IMR-90 (cell line): ENCODE results near the gene TADA1. TPM values are rescaled to one million over a fixed set of nuclear protein-coding genes. Genes with fewer than 3 reads are reported as not detected.

Source experiments
- ATAC-seq: fragments of 200-7000 bp; cut with Tn5 transposase; 2 replicates; pipeline ENCODE4 v1.9.1; 2020; ENCODE audit warnings: low read depth, mild to moderate bottlenecking, moderate library complexity
- BruUV-seq: library from RNA; stranded (reverse); fragments of 400-500 nt; replicated peaks from 2 replicates; lab custom pipeline; 2021; lab: Mats Ljungman, UMichigan
- CTCF ChIA-PET: fragments of 300-600 bp; formaldehyde crosslinking; extraction: SDS; loops from one replicate; lab custom pipeline; 2021; ENCODE audit warnings: antibody characterized with exemption; lab: Yijun Ruan, JAX
- POLR2A ChIA-PET: fragments of 300-600 bp; sonication (Branson Sonifier 250); formaldehyde crosslinking; loops from one replicate; lab custom pipeline; 2022; ENCODE audit warnings: antibody characterized with exemption; ENCODE audit not compliant: unreplicated experiment; lab: Charles Lee
- DNase-seq: peaks from one replicate; pipeline ENCODE4 v3.0.0; 2013
- H2AFZ ChIP-seq: replicated peaks from 2 replicates; pipeline ENCODE3; 2013; ENCODE audit warnings: low read length, mild to moderate bottlenecking; ENCODE audit not compliant: poor library complexity
- H2AK5ac ChIP-seq: 2 replicates; pipeline ENCODE4 v1.6.1; 2013; ENCODE audit warnings: low read depth, low read length, inconsistent platforms
- H2AK9ac ChIP-seq: replicated peaks from 2 replicates; pipeline ENCODE3; 2013; ENCODE audit warnings: mild to moderate bottlenecking, low read depth, low read length, moderate library complexity; ENCODE audit not compliant: poor library complexity
- H2BK120ac ChIP-seq: 2 replicates; pipeline ENCODE4 v1.6.1; 2013; ENCODE audit warnings: low read depth, low read length, inconsistent platforms
- H2BK15ac ChIP-seq: 3 replicates; pipeline ENCODE4 v1.6.1; 2013; ENCODE audit warnings: low read depth, low read length, inconsistent platforms
- H2BK20ac ChIP-seq: 2 replicates; pipeline ENCODE4 v1.6.1; 2013; ENCODE audit warnings: low read depth, mild to moderate bottlenecking, inconsistent platforms, low read length, moderate library complexity
- H2BK5ac ChIP-seq: 2 replicates; pipeline ENCODE4 v1.6.1; 2013; ENCODE audit warnings: mild to moderate bottlenecking, low read depth, low read length, inconsistent platforms; ENCODE audit not compliant: poor library complexity, severe bottlenecking
- H3K14ac ChIP-seq: replicated peaks from 2 replicates; pipeline ENCODE4 v1.6.1; 2013; ENCODE audit warnings: low read depth, low read length, inconsistent platforms
- H3K18ac ChIP-seq: 2 replicates; pipeline ENCODE4 v1.6.1; 2013; ENCODE audit warnings: low read depth, low read length, control low read depth
- H3K23ac ChIP-seq: 2 replicates; pipeline ENCODE4 v1.6.1; 2013; ENCODE audit warnings: low read depth, low read length, inconsistent platforms
- H3K27ac ChIP-seq: 2 replicates; pipeline ENCODE4 v1.5.1; 2013; ENCODE audit warnings: mild to moderate bottlenecking, control low read depth, low read length; ENCODE audit not compliant: insufficient read depth
- H3K27me3 ChIP-seq: 2 replicates; pipeline ENCODE4 v1.6.1; 2013; ENCODE audit warnings: low read length; ENCODE audit not compliant: control insufficient read depth, insufficient read depth
- H3K36me3 ChIP-seq: 2 replicates; pipeline ENCODE4 v1.6.1; 2013; ENCODE audit warnings: low read length, mixed read lengths; ENCODE audit not compliant: control insufficient read depth, insufficient read depth
- H3K4ac ChIP-seq: 2 replicates; pipeline ENCODE4 v1.6.1; 2013; ENCODE audit warnings: low read depth, low read length, inconsistent platforms
- H3K4me1 ChIP-seq: 2 replicates; pipeline ENCODE4 v1.6.1; 2013; ENCODE audit warnings: low read length, mixed read lengths; ENCODE audit not compliant: control insufficient read depth, insufficient read depth
- H3K4me2 ChIP-seq: 2 replicates; pipeline ENCODE4 v1.6.1; 2013; ENCODE audit warnings: low read depth, mild to moderate bottlenecking, control low read depth, low read length, moderate library complexity
- H3K4me3 ChIP-seq: 2 replicates; pipeline ENCODE4 v1.5.1; 2013; ENCODE audit warnings: low read depth, mild to moderate bottlenecking, control low read depth, low read length, moderate library complexity; ENCODE audit not compliant: insufficient read depth
- H3K56ac ChIP-seq: 2 replicates; pipeline ENCODE4 v1.6.1; 2013; ENCODE audit warnings: low read length, inconsistent platforms; ENCODE audit not compliant: insufficient read depth; ENCODE audit errors: extremely low read depth
- H3K79me1 ChIP-seq, 2 experiments: 2 replicates each; pipeline ENCODE4 v1.6.1; 2013; ENCODE audit warnings: low read length in 2 of 2, inconsistent platforms in 1 of 2, low read depth in 1 of 2
- H3K9ac ChIP-seq: 2 replicates; pipeline ENCODE4 v1.6.1; 2013; ENCODE audit warnings: low read depth, low read length, control low read depth
- H3K9me1 ChIP-seq: 2 replicates; pipeline ENCODE4 v1.6.1; 2013; ENCODE audit warnings: low read length, inconsistent platforms; ENCODE audit not compliant: insufficient read depth
- H3K9me3 ChIP-seq: 2 replicates; pipeline ENCODE4 v1.6.1; 2013; ENCODE audit warnings: low read length; ENCODE audit not compliant: control insufficient read depth, insufficient read depth
- H4K20me1 ChIP-seq: 2 replicates; pipeline ENCODE4 v1.6.1; 2013; ENCODE audit warnings: low read length, inconsistent platforms; ENCODE audit not compliant: insufficient read depth
- H4K5ac ChIP-seq: 2 replicates; pipeline ENCODE4 v1.6.1; 2013; ENCODE audit warnings: mild to moderate bottlenecking, low read depth, low read length, control low read depth
- H4K8ac ChIP-seq, 2 experiments: 2 replicates each; pipeline ENCODE4 v1.6.1; 2013; ENCODE audit warnings: low read depth in 2 of 2, low read length in 2 of 2, control low read depth in 1 of 2, inconsistent platforms in 1 of 2
- H4K91ac ChIP-seq: 2 replicates; pipeline ENCODE4 v1.6.1; 2013; ENCODE audit warnings: low read depth, low read length, inconsistent platforms; ENCODE audit not compliant: insufficient read depth
- CHD1 ChIP-seq: IDR thresholded peaks from 2 replicates; pipeline ENCODE4 v1.6.1; 2012; ENCODE audit warnings: low read depth, low read length, improper control_type of control experiment
- CTCF ChIP-seq: conservative IDR thresholded peaks from 2 replicates; pipeline ENCODE4 v1.5.1; 2012; ENCODE audit warnings: mild to moderate bottlenecking, low read depth, low read length, improper control_type of control experiment
- ELK1 ChIP-seq: fragments of 150-350 bp; IDR thresholded peaks from 2 replicates; pipeline ENCODE4 v1.6.1; 2016; ENCODE audit warnings: low read depth, mild to moderate bottlenecking, low read length, moderate library complexity, borderline replicate concordance
- FOS ChIP-seq: fragments of 150-350 bp; IDR thresholded peaks from 2 replicates; pipeline ENCODE4 v1.6.1; 2016; ENCODE audit warnings: low read depth, low read length
- MXI1 ChIP-seq: IDR thresholded peaks from 2 replicates; pipeline ENCODE4 v1.6.1; 2012; ENCODE audit warnings: low read depth, mild to moderate bottlenecking, low read length, moderate library complexity, borderline replicate concordance
- RAD21 ChIP-seq: IDR thresholded peaks from 2 replicates; pipeline ENCODE4 v1.6.1; 2012; ENCODE audit warnings: low read length, improper control_type of control experiment
- RFX5 ChIP-seq: IDR thresholded peaks from 2 replicates; pipeline ENCODE4 v1.8.0; 2012; ENCODE audit warnings: low read depth, mild to moderate bottlenecking, low read length, moderate library complexity
- USF2 ChIP-seq: fragments of 150-350 bp; IDR thresholded peaks from 2 replicates; pipeline ENCODE4 v1.6.1; 2017; ENCODE audit warnings: mild to moderate bottlenecking, antibody characterized with exemption, low read length, low read depth
- WGBS, 2 experiments: methylation state at CpG; one replicate each; pipeline versions ENCODE4 v1.1.5 to v1.1.7; 2013; ENCODE audit warnings: missing lambda C conversion rate in 2 of 2; ENCODE audit not compliant: insufficient read length in 1 of 2; ENCODE audit errors: extremely low coverage in 2 of 2; 5-methylcytosine and 5-hydroxymethylcytosine counted together
- dilution Hi-C: fragments of 300-500 bp; cut with HindIII; formaldehyde crosslinking; loops from one replicate; pipeline ENCODE4 v1.14.3; 2018; ENCODE audit warnings: low sequenced_read_pairs; ENCODE audit not compliant: unreplicated experiment
- in situ Hi-C: fragments of 300-500 bp; cut with MboI; formaldehyde crosslinking; loops from 3 replicates; pipeline ENCODE4 v1.14.3; 2019; ENCODE audit warnings: low sequenced_read_pairs, inconsistent platforms, mixed read lengths
- intact Hi-C: fragments of 100-400 bp; cut with micrococcal nuclease; formaldehyde crosslinking; loops from 2 replicates; pipeline ENCODE4 v1.10.0; 2022
- polyA plus RNA-seq, 3 experiments: library from polyadenylated mRNA; depleted of rRNA; stranded (reverse); fragments of >200 nt; gene quantifications; 2 replicates each; pipeline ENCODE4 v1.2.3, GENCODE V29; 2012; ENCODE audit warnings: low replicate concordance in 1 of 3
- total RNA-seq: library from RNA; depleted of rRNA; stranded (reverse); fragments of >200 nt; gene quantifications from 2 replicates; pipeline ENCODE4 v1.2.3, GENCODE V29; 2012

TADA1 gene
- total and polyA plus RNA-seq, 2 of the 4 experiments (the other 2 are of a cell fraction): 8.2 to 16.8 TPM

- H4K20me1 ChIP-seq: no peaks in the 10 kb centered on the region
- dilution Hi-C loops (no loop called here), in situ Hi-C loops (no loop called here), intact Hi-C loops (no loop called here)
- WGBS, 2 experiments: no CpG with 5 or more reads among the region's 4 CpGs
- H2BK15ac ChIP-seq: no peak overlapping the region
- TF ChIP-seq ELK1 (no peak), CTCF (no peak), RAD21 (no peak), FOS (no peak), RFX5 (no peak), USF2 (no peak), CHD1 (no peak), MXI1 (no peak)
- no peak overlapping the region for H3K14ac ChIP-seq
- peaks cover 3% of the 10 kb centered on the region for H3K27me3 ChIP-seq
- DNase-seq: no peak
- no peak overlapping the region for H3K4me3 ChIP-seq
- BruUV-seq: no TSS peak
- H3K4me2 ChIP-seq: no peak overlapping the region
- H2BK120ac ChIP-seq: no peak overlapping the region
- H3K23ac ChIP-seq: no peak overlapping the region
- no peak for ATAC-seq
- H4K8ac ChIP-seq: no peak overlapping the region
- H4K91ac ChIP-seq: no peak overlapping the region
- H3K9me1 ChIP-seq: no peaks in the 10 kb centered on the region; the same call in 1 of the 2 replicates
- no peaks in the 10 kb centered on the region for H3K36me3 ChIP-seq
- no peak overlapping the region for H2BK20ac ChIP-seq
- H3K27ac ChIP-seq: no peak overlapping the region
- H3K56ac ChIP-seq: no peak overlapping the region
- no peak overlapping the region for H2AFZ ChIP-seq
- no peak overlapping the region for H3K9ac ChIP-seq
- no peak overlapping the region for H2BK5ac ChIP-seq
- no peaks in the 10 kb centered on the region for H3K4me1 ChIP-seq
- no peak overlapping the region for H3K4ac ChIP-seq
- H2AK9ac ChIP-seq: no peak overlapping the region
- H2AK5ac ChIP-seq: no peak overlapping the region
- H3K79me1 ChIP-seq: no peaks in the 10 kb centered on the region
- H4K5ac ChIP-seq: no peak overlapping the region
- H3K9me3 ChIP-seq: no peaks in the 10 kb centered on the region; the same call in 1 of the 2 replicates
- ChIA-PET POLR2A (no interaction called here), CTCF (interaction anchor here (0.6 kb wide), 1 partner anchor 79 kb away, joined by 3 read pairs; no protein-coding TSS in a partner anchor)
- H3K18ac ChIP-seq: no peak overlapping the region
These were observed 19.7 kb upstream of the TADA1 start for GRCh38 chr1:166895766-166896165.
